Endothelial cell of umbilical vein (primary cell): ENCODE data around the gene NHERF2. TPM values are rescaled to one million over a fixed set of nuclear protein-coding genes. Genes with fewer than 3 reads are reported as not detected.

Experiments
- BruUV-seq: library from RNA; stranded (reverse); fragments of 400-500 nt; replicated peaks from 2 replicates; lab custom pipeline; 2021; lab: Mats Ljungman, UMichigan
- CTCF ChIA-PET: fragments of 300-600, 350-600 bp; sonication (Branson Sonifier 250); formaldehyde crosslinking; loops from one replicate; lab custom pipeline; 2021; ENCODE audit warnings: antibody characterized with exemption, inconsistent platforms; lab: Charles Lee
- POLR2A ChIA-PET: fragments of 300-600, 350-600 bp; sonication (Branson Sonifier 250); formaldehyde crosslinking; loops from one replicate; lab custom pipeline; 2021; ENCODE audit warnings: antibody characterized with exemption, inconsistent platforms; lab: Charles Lee
- DNase-seq: peaks from one replicate; pipeline ENCODE4 v3.0.0-alpha.2; 2011; ENCODE audit warnings: low read depth, low spot score
- FAIRE-seq: peaks from 2 replicates; lab custom pipeline; 2011; peaks lifted over from hg19 to GRCh38; lab: Jason Lieb, UNC
- H2AFZ ChIP-seq: 2 replicates; pipeline ENCODE4 v1.6.0; 2012; ENCODE audit warnings: low read depth, low read length, control low read depth, inconsistent platforms
- H3K27ac ChIP-seq: 2 replicates; pipeline ENCODE4 v1.5.1; 2011; ENCODE audit warnings: low read depth, mild to moderate bottlenecking, control low read depth, low read length, moderate library complexity; ENCODE audit not compliant: insufficient read depth
- H3K27me3 ChIP-seq, 2 experiments: 2 replicates each; pipeline versions ENCODE4 v1.6.0 to v1.6.1; 2011; ENCODE audit warnings: low read length in 2 of 2, mixed read lengths in 1 of 2; ENCODE audit not compliant: control insufficient read depth in 2 of 2, insufficient read depth in 2 of 2
- H3K36me3 ChIP-seq, 2 experiments: 2 replicates in 1 of 2; 3 replicates in 1 of 2; pipeline ENCODE4 v1.5.1; 2011; ENCODE audit warnings: low read length in 2 of 2, mild to moderate bottlenecking in 1 of 2, moderate library complexity in 1 of 2; ENCODE audit not compliant: control insufficient read depth in 2 of 2, insufficient read depth in 2 of 2; ENCODE audit errors: extremely low read depth in 1 of 2
- H3K4me1 ChIP-seq: 3 replicates; pipeline ENCODE4 v1.5.1; 2011; ENCODE audit warnings: mild to moderate bottlenecking, low read length; ENCODE audit not compliant: control insufficient read depth, insufficient read depth; ENCODE audit errors: extremely low read depth
- H3K4me2 ChIP-seq: 2 replicates; pipeline ENCODE4 v1.6.1; 2011; ENCODE audit warnings: low read length, control low read depth, mixed read lengths; ENCODE audit not compliant: insufficient read depth
- H3K4me3 ChIP-seq, 3 experiments: fragments of 200-600 bp in 1 of 3; sonication (generic), shearing (Covaris generic) in 1 of 3; replicated peaks in 1 of 3; 2 replicates each; pipeline ENCODE4 v1.5.1; 2011 to 2016; ENCODE audit warnings: control low read depth in 3 of 3, low read length in 3 of 3, mild to moderate bottlenecking in 2 of 3, inconsistent platforms in 1 of 3, low read depth in 1 of 3, moderate library complexity in 1 of 3; ENCODE audit not compliant: insufficient read depth in 1 of 3
- H3K79me2 ChIP-seq: 2 replicates; pipeline ENCODE4 v1.6.0; 2012; ENCODE audit warnings: low read length, inconsistent platforms; ENCODE audit not compliant: control insufficient read depth, insufficient read depth
- H3K9ac ChIP-seq: replicated peaks from 2 replicates; pipeline ENCODE3; 2011; ENCODE audit warnings: low read length, control low read depth; ENCODE audit not compliant: insufficient read depth; ENCODE audit errors: extremely low read depth
- H3K9me1 ChIP-seq: replicated peaks from 3 replicates; pipeline ENCODE4 v1.6.0; 2011; ENCODE audit warnings: mild to moderate bottlenecking, low read length; ENCODE audit not compliant: control insufficient read depth, insufficient read depth; ENCODE audit errors: extremely low read depth
- H3K9me3 ChIP-seq: replicated peaks from 2 replicates; pipeline ENCODE4 v1.5.1; 2012; ENCODE audit warnings: low read length, inconsistent platforms; ENCODE audit not compliant: control insufficient read depth, insufficient read depth
- H4K20me1 ChIP-seq: replicated peaks from 2 replicates; pipeline ENCODE3; 2011; ENCODE audit warnings: mild to moderate bottlenecking, low read length; ENCODE audit not compliant: control insufficient read depth, insufficient read depth; ENCODE audit errors: extremely low read depth
- CTCF ChIP-seq, 2 donors: IDR thresholded peaks; 1 replicate in 1 of 2; 2 replicates in 1 of 2; pipeline ENCODE4 v1.5.1; 2011; ENCODE audit warnings: low read length in 2 of 2, mild to moderate bottlenecking in 2 of 2, moderate library complexity in 2 of 2, control low read depth in 1 of 2, inconsistent platforms in 1 of 2, low read depth in 1 of 2; ENCODE audit not compliant: insufficient read depth in 1 of 2; ENCODE audit errors: extremely low read depth in 1 of 2
- MYC ChIP-seq: IDR thresholded peaks from one replicate; pipeline ENCODE4 v1.6.1; 2011; ENCODE audit warnings: mild to moderate bottlenecking, low read depth, low read length
- POLR2AphosphoS5 ChIP-seq: IDR thresholded peaks from 2 replicates; pipeline ENCODE4 v1.6.1; 2012; ENCODE audit warnings: low read depth, mild to moderate bottlenecking, control low read depth, low read length, moderate library complexity; ENCODE audit not compliant: insufficient read depth
- dilution Hi-C: fragments of 300-500 bp; cut with MboI; formaldehyde crosslinking; loops from one replicate; pipeline ENCODE4 v1.15.0; 2019; ENCODE audit warnings: low sequenced_read_pairs; ENCODE audit not compliant: extremely low pct_ligation_motif_present
- intact Hi-C: fragments of 100-400 bp; cut with micrococcal nuclease; formaldehyde crosslinking; loops from one replicate; pipeline ENCODE4 v1.10.0; 2022
- polyA plus RNA-seq, 4 experiments: library from polyadenylated mRNA; depleted of rRNA in 3 of 4; stranded (reverse) in 3 of 4; unstranded in 1 of 4; fragments of >200 nt; gene quantifications; 2 replicates each; pipeline versions ENCODE4 v1.2.1 to v1.2.3, GENCODE V29; 2011 to 2012; ENCODE audit warnings: missing spikeins in 1 of 4
- total RNA-seq: library from RNA; stranded (reverse); gene quantifications from 2 replicates; pipeline ENCODE4 v1.2.3, GENCODE V29; 2021

NHERF2 gene
- total and polyA plus RNA-seq, 2 donors (not counting 3 experiments of a cell fraction or from before 2014, with no cell fraction given), result 65.2 to 71.2 TPM

- ChIA-PET POLR2A (no interaction called here), CTCF (interaction anchor here (0.9 to 5.0 kb wide), 2 partner anchors 24 to 161 kb away, joined by 3 to 21 read pairs; no protein-coding TSS in a partner anchor)
These were observed 47.3 kb upstream of the NHERF2 start for GRCh38 chr16:1979271-1980029.

More at GRCh38 chr16:1979271-1980029, 47.3 kb upstream of the NHERF2 start:
- FAIRE-seq, result no peak
- intact Hi-C loops, result no loop called here
- H3K9me3 ChIP-seq, result no peaks in the 10 kb centered on the region
- dilution Hi-C loops, result no loop called here
- no peak for TF ChIP-seq MYC
- TF ChIP-seq CTCF (IDR thresholded peaks at IDR 0.05; ENCODE audit: extremely low read depth in 1 of 2, insufficient read depth in 1 of 2, low read depth in 1 of 2, low read length in 2 of 2), result no peak
- peak; percentile 30 for TF ChIP-seq POLR2AphosphoS5
- H3K4me1 ChIP-seq, result peaks cover 7% of the 10 kb centered on the region
- DNase-seq, result no peak
- H2AFZ ChIP-seq, result no peak overlapping the region
- H3K79me2 ChIP-seq, result no peaks in the 10 kb centered on the region
- H4K20me1 ChIP-seq, result no peaks in the 10 kb centered on the region
- H3K9ac ChIP-seq, result no peak overlapping the region
- no peak overlapping the region for H3K4me2 ChIP-seq
- H3K9me1 ChIP-seq, result no peaks in the 10 kb centered on the region
- no peak overlapping the region for H3K27ac ChIP-seq
- H3K27me3 ChIP-seq, result peaks cover 35 to 41% of the 10 kb centered on the region in 2 experiments
- H3K4me3 ChIP-seq, result no peak overlapping the region
- BruUV-seq, result no TSS peak
- H3K36me3 ChIP-seq, result peaks cover 9 to 35% of the 10 kb centered on the region in 2 experiments
